Memory B cell (primary cell): Measurements from ENCODE around the gene SUSD2.
"Not testable (repeated sequence)": the region's sequence is repeated elsewhere in the genome, so short reads cannot be mapped to it uniquely, and the experiment has no call there.

Experiments
- ATAC-seq: fragments of 150-1000 bp; cut with Tn5 transposase; 2 replicates; pipeline ENCODE4 v1.10.0; 2021; ENCODE audit warnings: low read depth, mild to moderate bottlenecking, moderate library complexity
- DNase-seq, 2 donors: peaks; one replicate each; pipeline ENCODE4 v3.0.0; 2022; ENCODE audit warnings: low spot score in 2 of 2
- H3K27ac Mint-ChIP-seq: one replicate; pipeline ENCODE4 v1.8.0; 2022; ENCODE audit warnings: mild to moderate bottlenecking, moderate library complexity, mixed read lengths
- H3K27me3 Mint-ChIP-seq: one replicate; pipeline ENCODE4 v1.8.0; 2022; ENCODE audit warnings: mixed read lengths
- H3K36me3 Mint-ChIP-seq: one replicate; pipeline ENCODE4 v1.8.0; 2022; ENCODE audit warnings: mild to moderate bottlenecking, mixed read lengths
- H3K4me1 Mint-ChIP-seq: one replicate; pipeline ENCODE4 v1.8.0; 2022; ENCODE audit warnings: mixed read lengths
- H3K4me3 Mint-ChIP-seq: one replicate; pipeline ENCODE4 v1.8.0; 2022; ENCODE audit warnings: mild to moderate bottlenecking, moderate library complexity, mixed read lengths
- H3K9me3 Mint-ChIP-seq: one replicate; pipeline ENCODE4 v1.8.0; 2022; ENCODE audit warnings: mixed read lengths

SUSD2 gene

GRCh38 chr22:24176630-24177029 lies 4.7 kb upstream of the SUSD2 start:
- Mint-ChIP-seq H3K27ac (no peak overlapping the region), H3K36me3 (peaks cover 13% of the 10 kb centered on the region), H3K4me1 (peaks cover 7% of the 10 kb centered on the region), H3K9me3 (no peaks in the 10 kb centered on the region), H3K4me3 (no peak overlapping the region), H3K27me3 (no peaks in the 10 kb centered on the region)
- ATAC-seq: no peak
- DNase-seq: no peak

- H3K4me1 Mint-ChIP-seq: peaks cover 7% of the 10 kb centered on the region
- H3K9me3 Mint-ChIP-seq: no peaks in the 10 kb centered on the region
- no peak overlapping the region for H3K4me3 Mint-ChIP-seq
- peaks cover 12% of the 10 kb centered on the region for H3K36me3 Mint-ChIP-seq
- H3K27ac Mint-ChIP-seq: no peak overlapping the region
- no peaks in the 10 kb centered on the region for H3K27me3 Mint-ChIP-seq
- no peak for ATAC-seq
- DNase-seq: no peak
These were observed 4.2 kb upstream of the SUSD2 start for GRCh38 chr22:24177045-24177444.

GRCh38 chr22:24177456-24177855 lies 3.8 kb upstream of the SUSD2 start:
- Mint-ChIP-seq H3K27me3 (no peaks in the 10 kb centered on the region), H3K4me1 (peaks cover 7% of the 10 kb centered on the region), H3K36me3 (peaks cover 12% of the 10 kb centered on the region), H3K4me3 (no peak overlapping the region), H3K9me3 (no peaks in the 10 kb centered on the region), H3K27ac (no peak overlapping the region)
- DNase-seq: no peak
- ATAC-seq: no peak

- DNase-seq (no peak), ATAC-seq (no peak)
- Mint-ChIP-seq H3K27me3 (no peaks in the 10 kb centered on the region), H3K27ac (no peak overlapping the region), H3K9me3 (no peaks in the 10 kb centered on the region), H3K4me1 (peaks cover 7% of the 10 kb centered on the region), H3K36me3 (peaks cover 12% of the 10 kb centered on the region), H3K4me3 (no peak overlapping the region)
These were observed 3.3 kb upstream of the SUSD2 start for GRCh38 chr22:24178021-24178431.

GRCh38 chr22:24178502-24179440 lies 2.5 kb upstream of the SUSD2 start:
- no peak for ATAC-seq
- Mint-ChIP-seq H3K4me1 (peaks cover 11% of the 10 kb centered on the region), H3K4me3 (no peak overlapping the region), H3K27me3 (no peaks in the 10 kb centered on the region), H3K27ac (no peak overlapping the region), H3K36me3 (peaks cover 10% of the 10 kb centered on the region), H3K9me3 (no peaks in the 10 kb centered on the region)
- no peak for DNase-seq

- Mint-ChIP-seq H3K27ac (no peak overlapping the region), H3K36me3 (peaks cover 10% of the 10 kb centered on the region), H3K4me1 (peaks cover 14% of the 10 kb centered on the region), H3K4me3 (no peak overlapping the region), H3K27me3 (no peaks in the 10 kb centered on the region), H3K9me3 (no peaks in the 10 kb centered on the region)
- DNase-seq (no peak), ATAC-seq (no peak)
These were observed 1.6 kb upstream of the SUSD2 start for GRCh38 chr22:24179478-24180210.

- Mint-ChIP-seq H3K4me3 (no peak overlapping the region), H3K9me3 (no peaks in the 10 kb centered on the region), H3K27me3 (no peaks in the 10 kb centered on the region), H3K4me1 (peaks cover 11% of the 10 kb centered on the region), H3K36me3 (peaks cover 5% of the 10 kb centered on the region), H3K27ac (no peak overlapping the region)
- ATAC-seq (no peak), DNase-seq (no peak)
These were observed 785 bp upstream of the SUSD2 start for GRCh38 chr22:24180316-24181087.

GRCh38 chr22:24181996-24182899 lies 961 bp downstream of the SUSD2 start:
- Mint-ChIP-seq H3K9me3 (no peaks in the 10 kb centered on the region), H3K36me3 (peaks cover 3% of the 10 kb centered on the region), H3K27ac (no peak overlapping the region), H3K4me3 (no peak overlapping the region), H3K27me3 (no peaks in the 10 kb centered on the region), H3K4me1 (peaks cover 11% of the 10 kb centered on the region)
- ATAC-seq (no peak), DNase-seq (no peak)

- H3K4me3 Mint-ChIP-seq, ATAC-seq, H3K9me3 Mint-ChIP-seq, H3K27ac Mint-ChIP-seq, H3K36me3 Mint-ChIP-seq, DNase-seq, H3K27me3 Mint-ChIP-seq: not testable (repeated sequence)
- H3K4me1 Mint-ChIP-seq: peaks cover 11% of the 10 kb centered on the region
These were observed 1.6 kb downstream of the SUSD2 start for GRCh38 chr22:24182900-24183246.

- H3K36me3 Mint-ChIP-seq: peaks cover under 1% of the 10 kb centered on the region
- no peaks in the 10 kb centered on the region for H3K27me3 Mint-ChIP-seq
- H3K4me1 Mint-ChIP-seq: peaks cover 11% of the 10 kb centered on the region
- ATAC-seq (peak; percentile 80), DNase-seq (no peak)
- H3K27ac Mint-ChIP-seq: no peak overlapping the region
- no peaks in the 10 kb centered on the region for H3K9me3 Mint-ChIP-seq
- peak overlapping the region; percentile 32 for H3K4me3 Mint-ChIP-seq
These were observed 2.2 kb downstream of the SUSD2 start for GRCh38 chr22:24183321-24184031.

- Mint-ChIP-seq H3K36me3 (no peaks in the 10 kb centered on the region), H3K27ac (no peak overlapping the region), H3K9me3 (no peaks in the 10 kb centered on the region), H3K27me3 (no peaks in the 10 kb centered on the region), H3K4me3 (no peak overlapping the region), H3K4me1 (peaks cover 11% of the 10 kb centered on the region)
- no peak for DNase-seq
- no peak for ATAC-seq
These were observed 2.9 kb downstream of the SUSD2 start for GRCh38 chr22:24184057-24184798.

GRCh38 chr22:24185001-24185500 lies 3.8 kb downstream of the SUSD2 start:
- no peak overlapping the region for H3K27ac Mint-ChIP-seq
- DNase-seq: no peak

More at GRCh38 chr22:24185001-24185500, 3.8 kb downstream of the SUSD2 start:
- Mint-ChIP-seq H3K9me3 (no peaks in the 10 kb centered on the region), H3K27me3 (no peaks in the 10 kb centered on the region), H3K4me1 (peaks cover 14% of the 10 kb centered on the region), H3K36me3 (no peaks in the 10 kb centered on the region), H3K4me3 (no peak overlapping the region)
- ATAC-seq: no peak
